Lower leg skin (tissue), 3 donors: ENCODE data around the gene RAB12.

ENCODE experiments used
- POLR2A ChIP-seq, 2 donors: fragments of 450-650 bp; IDR thresholded peaks; one replicate each; pipeline ENCODE4 v1.6.1; 2016 to 2017; ENCODE audit warnings: antibody characterized with exemption in 2 of 2, mild to moderate bottlenecking in 1 of 2, moderate library complexity in 1 of 2
- TF ChIP-seq, protein P1 (sequence below), 3 donors: fragments of 450-650 bp; IDR thresholded peaks; one replicate each; pipeline ENCODE4 v1.5.1; 2016; ENCODE audit warnings: antibody characterized with exemption in 3 of 3, mild to moderate bottlenecking in 3 of 3, moderate library complexity in 2 of 3

- TF ChIP-seq, protein P1, sequence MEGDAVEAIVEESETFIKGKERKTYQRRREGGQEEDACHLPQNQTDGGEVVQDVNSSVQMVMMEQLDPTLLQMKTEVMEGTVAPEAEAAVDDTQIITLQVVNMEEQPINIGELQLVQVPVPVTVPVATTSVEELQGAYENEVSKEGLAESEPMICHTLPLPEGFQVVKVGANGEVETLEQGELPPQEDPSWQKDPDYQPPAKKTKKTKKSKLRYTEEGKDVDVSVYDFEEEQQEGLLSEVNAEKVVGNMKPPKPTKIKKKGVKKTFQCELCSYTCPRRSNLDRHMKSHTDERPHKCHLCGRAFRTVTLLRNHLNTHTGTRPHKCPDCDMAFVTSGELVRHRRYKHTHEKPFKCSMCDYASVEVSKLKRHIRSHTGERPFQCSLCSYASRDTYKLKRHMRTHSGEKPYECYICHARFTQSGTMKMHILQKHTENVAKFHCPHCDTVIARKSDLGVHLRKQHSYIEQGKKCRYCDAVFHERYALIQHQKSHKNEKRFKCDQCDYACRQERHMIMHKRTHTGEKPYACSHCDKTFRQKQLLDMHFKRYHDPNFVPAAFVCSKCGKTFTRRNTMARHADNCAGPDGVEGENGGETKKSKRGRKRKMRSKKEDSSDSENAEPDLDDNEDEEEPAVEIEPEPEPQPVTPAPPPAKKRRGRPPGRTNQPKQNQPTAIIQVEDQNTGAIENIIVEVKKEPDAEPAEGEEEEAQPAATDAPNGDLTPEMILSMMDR (IDR thresholded peaks at IDR 0.05): no peak
- TF ChIP-seq POLR2A (IDR thresholded peaks at IDR 0.05): no peak
Measured at GRCh38 chr18:8639762-8640161, 30.5 kb downstream of the RAB12 start.
